ENCODE data around the gene ARHGAP9. TPM values are rescaled to one million over a fixed set of nuclear protein-coding genes. Genes with fewer than 3 reads are reported as not detected.

The ARHGAP9 gene
- total RNA-seq, 2 donors from 2014 or later: 1.3 to 1.6 TPM

DNA sequence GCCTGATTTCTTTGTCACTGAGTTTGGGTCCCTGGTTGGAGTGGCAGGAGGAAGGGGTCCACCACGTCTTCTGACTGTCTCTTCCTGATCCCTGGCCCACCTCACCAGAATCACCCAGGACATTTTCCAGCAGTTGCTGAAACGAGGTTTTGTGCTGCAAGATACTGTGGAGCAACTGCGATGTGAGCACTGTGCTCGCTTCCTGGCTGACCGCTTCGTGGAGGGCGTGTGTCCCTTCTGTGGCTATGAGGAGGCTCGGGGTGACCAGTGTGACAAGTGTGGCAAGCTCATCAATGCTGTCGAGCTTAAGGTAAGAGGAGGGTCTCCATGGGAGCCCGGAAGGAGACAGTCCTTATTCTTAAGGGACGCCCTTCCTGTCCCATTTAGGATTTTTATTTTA lies 20.5 kb upstream of the ARHGAP9 start:
- Histone ChIP-seq H3K4me1 (ENCODE audit: control insufficient read depth, insufficient read depth, low read length) (no peaks in the 10 kb centered on the region), H3K9me3 (ENCODE audit: control insufficient read depth, low read length) (peaks cover 32% of the 10 kb centered on the region), H3K36me3 (ENCODE audit: control insufficient read depth, insufficient read depth, low read length) (peaks cover 89% of the 10 kb centered on the region), H3K27ac (ENCODE audit: low read depth, low read length) (no peak overlapping the region), H3K4me3 (ENCODE audit: low read length) (no peak overlapping the region), H3K9ac (ENCODE audit: extremely low read depth, low read length, poor library complexity, severe bottlenecking) (no peak overlapping the region), H3K27me3 (ENCODE audit: control insufficient read depth, insufficient read depth, low read length, poor library complexity, severe bottlenecking) (no peaks in the 10 kb centered on the region)
- H3K36me3 Mint-ChIP-seq (ENCODE audit: low read depth): peaks cover 93% of the 10 kb centered on the region
- WGBS, 2 experiments (ENCODE audit: insufficient coverage in 1 of 2, insufficient read length in 1 of 2): 95 to 96% methylated on average over 10 to 11 of the region's 11 CpGs
- peaks cover 19% of the 10 kb centered on the region for H3K9me3 Mint-ChIP-seq
- H3K27ac Mint-ChIP-seq: no peak overlapping the region
- H3K27me3 Mint-ChIP-seq (ENCODE audit: insufficient read depth): no peaks in the 10 kb centered on the region
- DNase-seq: no peak
- TF ChIP-seq CTCF (conservative IDR thresholded peaks at IDR 0.05): no peak
- H3K4me1 Mint-ChIP-seq: no peaks in the 10 kb centered on the region
- H3K4me3 Mint-ChIP-seq: no peak overlapping the region

DNA sequence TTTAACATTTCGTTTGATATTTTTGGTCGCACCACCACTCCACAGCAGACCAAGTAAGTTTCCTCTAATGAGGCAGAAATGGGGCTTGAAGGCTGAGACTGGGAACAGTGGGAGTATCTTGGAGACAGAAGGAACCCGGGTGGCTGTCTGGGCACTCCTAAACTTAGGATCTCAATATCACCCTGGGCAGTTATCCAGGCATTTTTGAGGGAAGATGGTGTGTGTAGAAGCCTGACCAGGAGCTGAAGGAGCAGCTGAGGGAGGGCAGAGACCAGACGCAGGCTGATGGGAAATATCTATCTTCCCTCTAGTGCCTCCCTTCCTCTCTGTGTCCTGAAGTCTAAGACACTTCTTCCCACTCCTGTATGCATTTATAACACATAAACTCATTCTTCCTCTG lies 18.9 kb upstream of the ARHGAP9 start:
- no peak overlapping the region for H3K27ac ChIP-seq (ENCODE audit: low read depth, low read length)
- peaks cover 15% of the 10 kb centered on the region for H3K9me3 Mint-ChIP-seq
- H3K36me3 ChIP-seq (ENCODE audit: control insufficient read depth, insufficient read depth, low read length): peaks cover 78% of the 10 kb centered on the region
- H3K27me3 ChIP-seq (ENCODE audit: control insufficient read depth, insufficient read depth, low read length, poor library complexity, severe bottlenecking): no peaks in the 10 kb centered on the region
- 83 to 93% methylated on average over 3 to 4 of the region's 4 CpGs for WGBS, 2 experiments (ENCODE audit: insufficient coverage in 1 of 2, insufficient read length in 1 of 2)
- H3K4me3 ChIP-seq (ENCODE audit: low read length): no peak overlapping the region
- DNase-seq: no peak
- no peaks in the 10 kb centered on the region for H3K4me1 Mint-ChIP-seq
- peaks cover 87% of the 10 kb centered on the region for H3K36me3 Mint-ChIP-seq (ENCODE audit: low read depth)
- no peak overlapping the region for H3K9ac ChIP-seq (ENCODE audit: extremely low read depth, low read length, poor library complexity, severe bottlenecking)
- peaks cover 19% of the 10 kb centered on the region for H3K9me3 ChIP-seq (ENCODE audit: control insufficient read depth, low read length)
- no peak overlapping the region for H3K4me3 Mint-ChIP-seq
- no peak overlapping the region for H3K27ac Mint-ChIP-seq
- no peaks in the 10 kb centered on the region for H3K4me1 ChIP-seq (ENCODE audit: control insufficient read depth, insufficient read depth, low read length)
- TF ChIP-seq CTCF (conservative IDR thresholded peaks at IDR 0.05): no peak
- H3K27me3 Mint-ChIP-seq (ENCODE audit: insufficient read depth): no peaks in the 10 kb centered on the region

- Histone ChIP-seq H3K9ac (ENCODE audit: extremely low read depth, low read length, poor library complexity, severe bottlenecking) (no peak overlapping the region), H3K9me3 (ENCODE audit: control insufficient read depth, low read length) (peaks cover 19% of the 10 kb centered on the region), H3K4me3 (ENCODE audit: low read length) (no peak overlapping the region), H3K4me1 (ENCODE audit: control insufficient read depth, insufficient read depth, low read length) (no peaks in the 10 kb centered on the region), H3K36me3 (ENCODE audit: control insufficient read depth, insufficient read depth, low read length) (peaks cover 74% of the 10 kb centered on the region), H3K27ac (ENCODE audit: low read depth, low read length) (no peak overlapping the region), H3K27me3 (ENCODE audit: control insufficient read depth, insufficient read depth, low read length, poor library complexity, severe bottlenecking) (no peaks in the 10 kb centered on the region)
- Mint-ChIP-seq H3K4me1 (no peaks in the 10 kb centered on the region), H3K36me3 (ENCODE audit: low read depth) (peaks cover 82% of the 10 kb centered on the region), H3K27ac (no peak overlapping the region), H3K9me3 (peaks cover 15% of the 10 kb centered on the region), H3K4me3 (no peak overlapping the region), H3K27me3 (ENCODE audit: insufficient read depth) (no peaks in the 10 kb centered on the region)
- peak; percentile 85 for DNase-seq
- TF ChIP-seq CTCF (conservative IDR thresholded peaks at IDR 0.05): peak; percentile 28
- WGBS, 2 experiments (ENCODE audit: insufficient coverage in 1 of 2, insufficient read length in 1 of 2): 93 to 98% methylated on average over 5 to 9 of the region's 9 CpGs
Measured at GRCh38 chr12:57498132-57498502, 18.5 kb upstream of the ARHGAP9 start.

Data from endodermal cell (in vitro differentiated cells).